GM12865 (cell line): ENCODE measurements around the gene CIDEC.
"Not testable (repeated sequence)": the region's sequence is repeated elsewhere in the genome, so short reads cannot be mapped to it uniquely, and the experiment has no call there.

Source experiments
- DNase-seq: peaks from one replicate; pipeline ENCODE4 v3.0.0; 2010; ENCODE audit warnings: low read depth
- H3K4me3 ChIP-seq: 2 replicates; pipeline ENCODE4 v1.5.1; 2011; ENCODE audit warnings: mild to moderate bottlenecking, low read depth, low read length, control low read depth
- CTCF ChIP-seq: IDR thresholded peaks from 2 replicates; pipeline ENCODE4 v1.5.1; 2011; ENCODE audit warnings: low read length, control low read depth, low read depth, inconsistent platforms; ENCODE audit not compliant: insufficient read depth; ENCODE audit errors: missing control alignments

CIDEC gene

GRCh38 chr3:9901967-9902366 lies 21.9 kb upstream of the CIDEC start:
- no peak for TF ChIP-seq CTCF
- no peak for DNase-seq
- H3K4me3 ChIP-seq, result no peak overlapping the region

DNA sequence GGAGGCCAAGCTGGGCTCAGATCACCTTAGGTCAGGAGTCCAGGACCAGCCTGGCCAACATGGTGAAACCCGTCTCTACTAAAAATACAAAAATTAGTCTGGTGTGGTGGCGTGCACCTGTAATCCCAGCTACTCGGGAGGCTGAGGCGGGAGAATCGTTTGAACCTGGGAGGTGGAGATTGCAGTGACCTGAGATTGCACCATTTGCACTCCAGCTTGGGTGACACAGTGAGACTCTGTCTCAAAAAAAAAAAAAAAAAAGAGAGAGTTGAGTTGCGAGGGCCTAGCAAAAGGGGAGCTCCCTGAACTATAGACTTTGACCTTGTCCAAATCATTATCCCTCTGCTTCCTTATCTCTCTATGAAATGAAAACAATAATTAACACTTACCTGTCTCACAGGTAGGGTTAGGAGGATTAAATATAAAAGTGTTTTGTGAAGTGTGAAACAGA lies 20.9 kb upstream of the CIDEC start:
- H3K4me3 ChIP-seq, DNase-seq: not testable (repeated sequence)

DNA sequence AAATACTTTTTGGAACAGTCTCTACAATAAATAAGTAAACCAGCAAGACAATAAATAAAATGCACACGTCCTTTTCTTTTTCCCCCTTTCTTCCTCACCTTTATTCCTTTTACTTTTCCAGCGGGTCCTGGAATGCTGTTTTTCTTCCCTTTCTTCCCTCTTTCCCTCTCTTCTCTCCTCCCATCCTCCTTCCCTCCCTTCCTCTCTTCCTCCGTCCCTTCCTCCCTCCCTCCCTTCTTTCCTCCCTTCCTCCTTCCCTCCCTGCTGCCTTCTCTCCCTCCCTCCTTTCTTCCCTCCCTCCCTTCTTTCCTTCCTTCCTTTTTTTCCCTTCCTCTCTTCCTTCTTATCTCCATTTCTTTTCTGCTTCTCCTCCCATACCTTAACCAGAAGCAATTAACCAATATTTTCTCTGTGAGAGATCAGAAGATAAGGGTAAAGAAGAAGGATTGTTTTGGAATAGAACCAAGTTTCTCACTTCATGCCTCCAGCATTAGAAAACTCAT lies 19.3 kb upstream of the CIDEC start:
- DNase-seq, result no peak
- no peak for TF ChIP-seq CTCF
- no peak overlapping the region for H3K4me3 ChIP-seq

DNA sequence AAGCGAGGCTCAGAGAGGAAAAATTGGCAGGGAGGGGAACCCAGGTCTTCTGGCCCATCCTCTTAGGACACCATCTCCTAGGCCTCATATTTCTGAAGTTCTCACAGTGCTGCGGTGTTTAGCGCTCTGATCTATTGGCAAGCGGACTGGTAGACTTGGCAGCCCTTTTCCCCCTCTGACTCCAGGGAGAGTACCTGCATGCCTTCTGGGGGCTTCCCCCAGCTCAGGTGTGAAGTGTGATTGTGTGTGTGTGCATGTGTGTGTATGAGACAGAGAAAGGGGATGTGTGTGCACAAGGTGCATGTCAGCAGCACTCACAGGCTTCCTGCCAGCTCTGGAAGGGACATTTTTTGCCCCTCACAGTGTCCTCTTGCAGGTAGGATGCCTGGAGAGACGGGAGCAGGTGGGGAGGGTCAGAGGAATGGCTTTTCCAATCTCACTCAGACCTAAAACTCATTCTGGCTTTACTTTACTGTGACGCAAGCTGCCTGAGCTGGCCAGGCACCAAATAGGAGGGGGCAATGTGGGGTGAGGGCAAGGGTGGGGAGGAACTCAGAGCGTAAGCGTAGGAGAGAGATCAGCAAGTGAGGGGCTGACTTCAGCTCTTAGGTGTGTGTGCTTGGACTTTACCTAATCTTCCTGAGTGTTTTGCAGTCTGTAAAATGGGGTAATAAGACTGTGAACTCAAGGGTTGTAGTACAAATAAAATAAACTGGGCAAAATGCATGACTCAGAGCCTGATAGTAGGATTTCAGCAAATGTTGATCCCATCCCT lies 18.6 kb upstream of the CIDEC start:
- DNase-seq, result no peak
- TF ChIP-seq CTCF, result no peak
- no peak overlapping the region for H3K4me3 ChIP-seq

GRCh38 chr3:9897408-9898372 lies 17.6 kb upstream of the CIDEC start:
- no peak for TF ChIP-seq CTCF
- no peak for DNase-seq
- no peak overlapping the region for H3K4me3 ChIP-seq

GRCh38 chr3:9896755-9897407 lies 16.8 kb upstream of the CIDEC start:
- H3K4me3 ChIP-seq, DNase-seq: not testable (repeated sequence)

DNA sequence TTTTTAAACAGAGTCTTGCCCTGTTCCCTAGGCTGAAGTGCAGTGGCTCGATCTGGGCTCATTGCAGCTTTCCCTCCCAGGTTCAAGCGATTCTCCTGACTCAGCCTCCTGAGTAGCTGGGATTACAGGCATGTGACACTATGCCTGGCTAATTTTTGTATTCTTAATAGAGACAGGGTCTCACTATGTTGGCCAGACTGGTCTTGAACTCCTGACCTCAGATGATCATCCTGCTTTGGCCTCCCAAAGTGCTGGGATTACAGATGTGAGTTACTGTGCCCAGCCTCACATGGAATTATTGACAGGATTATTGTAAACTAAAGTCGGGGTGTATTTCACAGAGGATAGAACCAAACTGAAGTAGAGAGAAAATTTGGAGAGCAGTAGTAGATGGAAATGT lies 15.7 kb upstream of the CIDEC start:
- not testable (repeated sequence) for DNase-seq, H3K4me3 ChIP-seq

DNA sequence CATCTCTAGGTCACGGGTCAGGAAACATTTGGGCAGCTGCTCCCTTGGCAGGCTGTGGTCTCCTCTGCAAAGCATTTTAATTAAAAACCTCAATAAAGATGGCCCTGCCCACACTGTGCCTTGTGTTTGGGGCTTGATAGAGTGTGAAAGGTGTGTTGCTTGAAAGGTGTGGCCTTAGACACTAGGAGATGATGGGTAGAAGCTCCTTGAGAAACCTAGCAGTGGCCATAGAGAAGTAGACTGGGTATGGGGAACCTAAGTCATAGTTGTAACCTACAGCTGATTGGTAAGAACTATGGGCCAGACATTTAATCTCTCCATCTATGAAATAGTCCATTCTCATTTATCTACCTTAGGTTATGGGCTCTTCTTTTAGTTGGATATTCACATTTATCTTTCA lies 13.7 kb upstream of the CIDEC start:
- TF ChIP-seq CTCF, result no peak
- no peak for DNase-seq
- no peak overlapping the region for H3K4me3 ChIP-seq
